NCI-H1092 treated with DMSO at 0.1 percent for 48 hours (cell line): ENCODE results near the gene GRXCR2.

ENCODE experiments used
- DNase-seq: peaks from one replicate; lab custom pipeline; 2025; lab: John Stamatoyannopoulos, UW

The GRXCR2 gene

DNA sequence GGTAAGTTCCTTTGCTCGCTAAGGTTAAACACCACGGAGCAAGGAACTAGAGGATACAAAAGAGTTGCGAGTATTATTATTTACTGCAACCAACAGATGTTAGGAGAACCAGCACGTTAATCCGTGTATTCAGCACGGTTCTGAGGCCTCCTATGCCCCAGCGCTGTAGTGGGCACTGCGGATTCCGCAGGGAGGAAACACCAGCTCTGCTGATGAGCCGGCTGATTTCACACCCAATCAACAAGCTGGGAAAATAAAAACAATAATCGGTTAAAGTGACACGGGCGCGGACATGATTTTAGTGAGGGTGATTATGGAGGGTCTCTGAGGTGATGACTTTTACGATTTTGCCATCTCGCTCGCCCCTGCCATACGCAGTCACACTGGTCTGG, 37.0 kb downstream of the GRXCR2 start:
- no peak for DNase-seq

DNA sequence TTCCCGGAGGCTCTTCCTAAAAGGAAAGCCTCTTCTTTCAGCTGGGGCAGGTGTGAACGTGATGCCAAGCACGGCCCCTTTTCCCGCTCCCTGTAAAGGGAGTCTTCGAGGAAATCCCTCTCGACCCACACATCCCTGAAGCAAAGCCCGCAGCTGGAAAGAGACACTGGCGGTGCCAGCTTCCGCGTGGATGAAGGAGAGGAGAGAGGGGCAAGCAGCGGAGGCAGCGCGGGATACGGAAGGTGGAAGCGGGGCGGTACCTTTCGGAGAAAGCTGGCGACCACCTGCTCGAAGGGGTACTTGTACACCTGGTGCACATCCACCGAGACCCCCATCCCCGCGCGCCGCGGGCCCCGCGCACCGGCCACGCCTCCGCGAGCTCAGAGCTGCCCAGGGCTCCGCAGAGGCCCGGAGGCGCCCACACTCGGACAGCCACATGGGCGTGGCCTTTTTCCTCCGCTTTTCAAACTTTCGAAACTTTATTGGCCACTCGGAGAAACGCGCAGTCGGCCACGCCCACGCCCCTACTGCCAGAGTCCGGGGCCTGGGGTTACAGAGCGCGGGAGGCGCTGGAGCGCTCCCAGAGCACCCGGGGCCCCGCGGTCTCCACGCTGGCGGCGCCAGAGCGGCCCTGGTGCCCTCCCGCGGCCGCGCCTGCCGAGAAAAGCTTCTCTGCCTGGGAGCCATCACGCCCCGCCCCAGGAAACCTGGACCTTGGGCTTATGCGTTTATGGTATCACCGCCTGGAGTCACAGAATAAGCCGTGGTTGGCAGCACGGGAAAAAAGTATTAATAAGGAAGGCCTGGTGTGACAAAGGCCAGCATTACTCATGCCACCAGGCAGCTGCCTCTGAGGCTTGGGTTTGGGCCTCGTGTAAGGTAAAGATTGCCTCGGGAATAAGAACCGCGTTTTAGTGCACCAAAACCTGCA, 37.6 kb downstream of the GRXCR2 start, which contains the start of gene PRELID2:
PRELID2 (minus strand) TSS at position 426 of the 931 bp plus-strand sequence; CDS start at position 335, 91 bp downstream.
- peak; percentile 67 for DNase-seq

- DNase-seq = no peak
Measured at GRCh38 chr5:145834554-145834916, 38.3 kb downstream of the GRXCR2 start.

DNA sequence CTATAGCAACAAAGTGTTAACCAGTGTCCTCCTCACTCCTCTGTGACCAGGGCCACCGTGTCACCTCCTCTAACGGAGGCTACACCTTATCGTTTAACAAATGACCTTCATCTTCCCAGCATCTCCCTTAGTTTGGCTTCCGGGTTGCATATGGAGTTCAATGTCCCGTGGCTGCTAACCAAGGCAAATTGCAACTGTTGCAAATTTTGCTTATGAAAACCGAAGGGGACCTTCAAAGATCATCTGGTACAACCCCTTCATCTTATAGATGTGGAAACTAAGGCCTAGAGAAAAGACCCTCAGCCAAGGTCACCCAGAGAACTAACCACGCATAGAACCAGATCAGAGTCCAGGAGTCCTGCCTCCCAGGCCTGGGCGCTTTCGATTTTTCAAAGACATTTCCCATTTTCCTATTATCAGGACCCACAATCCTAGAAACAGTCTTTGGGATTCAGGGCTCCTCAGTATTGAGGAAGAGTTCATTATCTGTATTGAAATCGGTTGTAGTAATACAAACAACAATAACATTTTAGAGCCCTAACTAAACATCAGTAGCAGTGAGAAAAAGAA, 39.1 kb downstream of the GRXCR2 start:
- no peak for DNase-seq

GRCh38 chr5:145830594-145830993, 42.2 kb downstream of the GRXCR2 start:
- no peak for DNase-seq

- peak; percentile 42 for DNase-seq
Measured at GRCh38 chr5:145829708-145830361, 43.0 kb downstream of the GRXCR2 start.

DNA sequence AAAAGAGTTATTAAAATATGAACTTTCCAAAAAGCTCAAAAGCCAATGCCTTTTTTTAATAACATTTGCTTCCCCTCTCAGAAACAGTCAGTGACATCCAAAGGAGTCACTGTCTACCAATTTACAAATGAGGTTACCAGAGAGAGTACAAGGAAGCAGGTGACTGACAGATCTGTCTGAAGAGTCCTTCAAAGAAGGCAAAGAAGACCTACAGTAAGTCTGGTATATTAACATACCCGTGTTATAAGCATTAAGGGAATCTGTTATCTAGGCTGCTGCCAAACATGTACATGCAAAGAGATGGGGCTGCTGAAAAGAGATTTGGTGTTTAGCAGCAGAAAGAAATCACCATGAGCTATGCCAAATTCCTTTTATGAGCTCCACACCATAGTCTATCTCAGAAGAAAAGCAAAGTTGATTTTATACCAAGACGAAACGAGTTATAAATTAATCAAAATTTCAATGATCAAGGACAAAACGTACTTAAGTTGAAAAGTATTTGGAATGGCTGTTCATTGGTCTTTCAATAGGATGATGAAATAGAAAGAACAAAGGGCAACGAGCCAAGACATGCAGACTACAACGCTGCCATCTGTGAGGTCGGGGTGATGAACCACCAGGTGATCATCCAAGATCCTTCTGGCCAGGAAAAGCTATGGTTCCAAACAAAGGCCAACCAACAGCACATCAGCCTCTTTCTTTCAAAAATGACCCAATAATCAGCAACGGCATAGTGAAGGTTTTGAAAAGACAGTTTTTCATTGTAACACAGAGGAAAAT, 45.7 kb downstream of the GRXCR2 start:
- no peak for DNase-seq

GRCh38 chr5:145825751-145826180, 47.0 kb downstream of the GRXCR2 start:
- DNase-seq = peak; percentile 37

GRCh38 chr5:145824040-145824439, 48.8 kb downstream of the GRXCR2 start:
- DNase-seq = no peak

DNA sequence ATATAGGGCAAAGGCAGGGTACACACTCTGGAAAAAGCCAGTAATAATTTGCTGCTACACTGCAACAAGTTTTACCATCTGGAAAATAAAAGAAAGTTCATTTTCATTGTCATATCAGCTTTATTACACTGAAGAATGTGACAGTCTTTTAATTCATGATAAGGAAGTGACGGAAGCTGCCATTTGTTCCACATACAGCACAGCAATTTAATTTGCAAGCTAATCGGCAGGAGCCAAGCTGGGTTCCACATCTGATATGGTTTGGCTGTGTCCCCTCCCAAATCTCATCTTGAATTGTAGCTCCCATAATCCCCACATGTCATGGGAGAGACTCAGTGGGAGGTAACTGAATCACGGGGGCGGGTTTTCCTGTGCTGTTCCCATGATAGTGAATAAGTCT, 54.2 kb downstream of the GRXCR2 start:
- DNase-seq = no peak

- no peak for DNase-seq
Measured at GRCh38 chr5:145812877-145813276, 59.9 kb downstream of the GRXCR2 start.

GRCh38 chr5:145811834-145812625, 60.8 kb downstream of the GRXCR2 start:
- peak; percentile 34 for DNase-seq
